Endothelial cell of umbilical vein (primary cell): ENCODE measurements around the gene NPPB. TPM values are rescaled to one million over a fixed set of nuclear protein-coding genes. Genes with fewer than 3 reads are reported as not detected.

Source experiments
- BruUV-seq: library from RNA; stranded (reverse); fragments of 400-500 nt; replicated peaks from 2 replicates; lab custom pipeline; 2021; lab: Mats Ljungman, UMichigan
- CTCF ChIA-PET: fragments of 300-600, 350-600 bp; sonication (Branson Sonifier 250); formaldehyde crosslinking; loops from one replicate; lab custom pipeline; 2021; ENCODE audit warnings: antibody characterized with exemption, inconsistent platforms; lab: Charles Lee
- POLR2A ChIA-PET: fragments of 300-600, 350-600 bp; sonication (Branson Sonifier 250); formaldehyde crosslinking; loops from one replicate; lab custom pipeline; 2021; ENCODE audit warnings: antibody characterized with exemption, inconsistent platforms; lab: Charles Lee
- DNase-seq: peaks from one replicate; pipeline ENCODE4 v3.0.0-alpha.2; 2011; ENCODE audit warnings: low read depth, low spot score
- FAIRE-seq: peaks from 2 replicates; lab custom pipeline; 2011; peaks lifted over from hg19 to GRCh38; lab: Jason Lieb, UNC
- H2AFZ ChIP-seq: 2 replicates; pipeline ENCODE4 v1.6.0; 2012; ENCODE audit warnings: low read depth, low read length, control low read depth, inconsistent platforms
- H3K27ac ChIP-seq: 2 replicates; pipeline ENCODE4 v1.5.1; 2011; ENCODE audit warnings: low read depth, mild to moderate bottlenecking, control low read depth, low read length, moderate library complexity; ENCODE audit not compliant: insufficient read depth
- H3K27me3 ChIP-seq, 2 experiments: 2 replicates each; pipeline versions ENCODE4 v1.6.0 to v1.6.1; 2011; ENCODE audit warnings: low read length in 2 of 2, mixed read lengths in 1 of 2; ENCODE audit not compliant: control insufficient read depth in 2 of 2, insufficient read depth in 2 of 2
- H3K36me3 ChIP-seq, 2 experiments: 2 replicates in 1 of 2; 3 replicates in 1 of 2; pipeline ENCODE4 v1.5.1; 2011; ENCODE audit warnings: low read length in 2 of 2, mild to moderate bottlenecking in 1 of 2, moderate library complexity in 1 of 2; ENCODE audit not compliant: control insufficient read depth in 2 of 2, insufficient read depth in 2 of 2; ENCODE audit errors: extremely low read depth in 1 of 2
- H3K4me1 ChIP-seq: 3 replicates; pipeline ENCODE4 v1.5.1; 2011; ENCODE audit warnings: mild to moderate bottlenecking, low read length; ENCODE audit not compliant: control insufficient read depth, insufficient read depth; ENCODE audit errors: extremely low read depth
- H3K4me2 ChIP-seq: 2 replicates; pipeline ENCODE4 v1.6.1; 2011; ENCODE audit warnings: low read length, control low read depth, mixed read lengths; ENCODE audit not compliant: insufficient read depth
- H3K4me3 ChIP-seq, 3 experiments: fragments of 200-600 bp in 1 of 3; sonication (generic), shearing (Covaris generic) in 1 of 3; replicated peaks in 1 of 3; 2 replicates each; pipeline ENCODE4 v1.5.1; 2011 to 2016; ENCODE audit warnings: control low read depth in 3 of 3, low read length in 3 of 3, mild to moderate bottlenecking in 2 of 3, inconsistent platforms in 1 of 3, low read depth in 1 of 3, moderate library complexity in 1 of 3; ENCODE audit not compliant: insufficient read depth in 1 of 3
- H3K79me2 ChIP-seq: 2 replicates; pipeline ENCODE4 v1.6.0; 2012; ENCODE audit warnings: low read length, inconsistent platforms; ENCODE audit not compliant: control insufficient read depth, insufficient read depth
- H3K9ac ChIP-seq: replicated peaks from 2 replicates; pipeline ENCODE3; 2011; ENCODE audit warnings: low read length, control low read depth; ENCODE audit not compliant: insufficient read depth; ENCODE audit errors: extremely low read depth
- H3K9me1 ChIP-seq: replicated peaks from 3 replicates; pipeline ENCODE4 v1.6.0; 2011; ENCODE audit warnings: mild to moderate bottlenecking, low read length; ENCODE audit not compliant: control insufficient read depth, insufficient read depth; ENCODE audit errors: extremely low read depth
- H3K9me3 ChIP-seq: replicated peaks from 2 replicates; pipeline ENCODE4 v1.5.1; 2012; ENCODE audit warnings: low read length, inconsistent platforms; ENCODE audit not compliant: control insufficient read depth, insufficient read depth
- H4K20me1 ChIP-seq: replicated peaks from 2 replicates; pipeline ENCODE3; 2011; ENCODE audit warnings: mild to moderate bottlenecking, low read length; ENCODE audit not compliant: control insufficient read depth, insufficient read depth; ENCODE audit errors: extremely low read depth
- CTCF ChIP-seq, 2 donors: IDR thresholded peaks; 1 replicate in 1 of 2; 2 replicates in 1 of 2; pipeline ENCODE4 v1.5.1; 2011; ENCODE audit warnings: low read length in 2 of 2, mild to moderate bottlenecking in 2 of 2, moderate library complexity in 2 of 2, control low read depth in 1 of 2, inconsistent platforms in 1 of 2, low read depth in 1 of 2; ENCODE audit not compliant: insufficient read depth in 1 of 2; ENCODE audit errors: extremely low read depth in 1 of 2
- EZH2 ChIP-seq: IDR thresholded peaks from 2 replicates; pipeline ENCODE4 v1.6.1; 2012; ENCODE audit warnings: borderline replicate concordance, low read depth, mild to moderate bottlenecking, moderate library complexity, low read length, inconsistent platforms; ENCODE audit not compliant: severe bottlenecking
- FOS ChIP-seq: IDR thresholded peaks from 2 replicates; pipeline ENCODE4 v1.6.1; 2011; ENCODE audit warnings: mild to moderate bottlenecking, low read length, moderate library complexity, borderline replicate concordance; ENCODE audit not compliant: insufficient read depth
- GATA2 ChIP-seq: IDR thresholded peaks from 2 replicates; pipeline ENCODE4 v1.7.0; 2011; ENCODE audit warnings: low read depth, mild to moderate bottlenecking, moderate library complexity, mixed read lengths, low read length; ENCODE audit not compliant: insufficient read length, insufficient read depth
- JUN ChIP-seq: IDR thresholded peaks from 2 replicates; pipeline ENCODE4 v1.6.1; 2011; ENCODE audit warnings: borderline replicate concordance, low read depth; ENCODE audit not compliant: insufficient read length, insufficient read depth
- MAX ChIP-seq: IDR thresholded peaks from 2 replicates; pipeline ENCODE4 v1.6.1; 2011; ENCODE audit not compliant: insufficient read depth, insufficient read length
- MYC ChIP-seq: IDR thresholded peaks from one replicate; pipeline ENCODE4 v1.6.1; 2011; ENCODE audit warnings: mild to moderate bottlenecking, low read depth, low read length
- POLR2A ChIP-seq: IDR thresholded peaks from 2 replicates; pipeline ENCODE4 v1.6.1; 2012; ENCODE audit warnings: low read depth, mild to moderate bottlenecking, control low read depth, low read length
- POLR2AphosphoS5 ChIP-seq: IDR thresholded peaks from 2 replicates; pipeline ENCODE4 v1.6.1; 2012; ENCODE audit warnings: low read depth, mild to moderate bottlenecking, control low read depth, low read length, moderate library complexity; ENCODE audit not compliant: insufficient read depth
- dilution Hi-C: fragments of 300-500 bp; cut with MboI; formaldehyde crosslinking; loops from one replicate; pipeline ENCODE4 v1.15.0; 2019; ENCODE audit warnings: low sequenced_read_pairs; ENCODE audit not compliant: extremely low pct_ligation_motif_present
- intact Hi-C: fragments of 100-400 bp; cut with micrococcal nuclease; formaldehyde crosslinking; loops from one replicate; pipeline ENCODE4 v1.10.0; 2022
- polyA plus RNA-seq, 4 experiments: library from polyadenylated mRNA; depleted of rRNA in 3 of 4; stranded (reverse) in 3 of 4; unstranded in 1 of 4; fragments of >200 nt; gene quantifications; 2 replicates each; pipeline versions ENCODE4 v1.2.1 to v1.2.3, GENCODE V29; 2011 to 2012; ENCODE audit warnings: missing spikeins in 1 of 4
- total RNA-seq: library from RNA; stranded (reverse); gene quantifications from 2 replicates; pipeline ENCODE4 v1.2.3, GENCODE V29; 2021

The NPPB gene
- total and polyA plus RNA-seq, 2 donors (not counting 3 experiments of a cell fraction or from before 2014, with no cell fraction given): not detected

- FAIRE-seq (no peak), DNase-seq (no peak)
- Histone ChIP-seq H3K27ac (no peak overlapping the region), H3K4me3 (no peak overlapping the region), H2AFZ (no peak overlapping the region), H3K36me3 (no peaks in the 10 kb centered on the region), H3K9me1 (no peaks in the 10 kb centered on the region), H3K79me2 (no peaks in the 10 kb centered on the region), H3K9me3 (no peaks in the 10 kb centered on the region), H4K20me1 (no peaks in the 10 kb centered on the region), H3K27me3 (peaks cover 14 to 17% of the 10 kb centered on the region in 2 experiments), H3K4me2 (no peak overlapping the region), H3K4me1 (no peaks in the 10 kb centered on the region), H3K9ac (no peak overlapping the region)
- CTCF ChIA-PET: interaction anchor here (2.2 kb wide), 1 partner anchor 9 kb away, joined by 5 read pairs; no protein-coding TSS in a partner anchor
- BruUV-seq: no TSS peak
- POLR2A ChIA-PET: interaction anchor here (1.7 kb wide), 1 partner anchor 9 kb away, joined by 9 read pairs; no protein-coding TSS in a partner anchor
- TF ChIP-seq POLR2AphosphoS5: no peak
- no peak for TF ChIP-seq JUN
- TF ChIP-seq MAX: no peak
- no peak for TF ChIP-seq FOS
- TF ChIP-seq EZH2: no peak
- no peak for TF ChIP-seq GATA2
- no peak for TF ChIP-seq CTCF (IDR thresholded peaks at IDR 0.05; ENCODE audit: extremely low read depth in 1 of 2, insufficient read depth in 1 of 2, low read depth in 1 of 2, low read length in 2 of 2)
- no peak for TF ChIP-seq MYC
- TF ChIP-seq POLR2A: no peak
- intact Hi-C loops: no loop called here
- dilution Hi-C loops: no loop called here
Measured at GRCh38 chr1:11898831-11899467, 40.2 kb upstream of the NPPB start.
